ENCODE results near the gene KIF3A. TPM values are rescaled to one million over a fixed set of nuclear protein-coding genes. Genes with fewer than 3 reads are reported as not detected.

The KIF3A gene
- total RNA-seq, 4 donors from 2014 or later, result 2.2 to 7.6 (median 4.6) TPM

- Histone ChIP-seq H3K9me3 (no peaks in the 10 kb centered on the region), H3K27me3 (peaks cover 0 to 58% (median 0%) of the 10 kb centered on the region in 4 donors), H3K36me3 (no peaks in the 10 kb centered on the region), H3K27ac (no peak overlapping the region), H3K4me1 (peaks cover 0 to 19% (median 9%) of the 10 kb centered on the region in 3 donors), H3K4me3 (peak overlapping the region; percentile 33 to 69 (median 48))
- TF ChIP-seq POLR2A (IDR thresholded peaks at IDR 0.05), result no peak
- TF ChIP-seq CTCF (IDR thresholded peaks at IDR 0.05), result no peak
- no peak for DNase-seq
- WGBS, 2 donors, result 27 to 34% methylated on average over 3 of the region's 3 CpGs
- intact Hi-C loops (cut with DNase I), result no loop called here
Observed at GRCh38 chr5:132746592-132746953, 9.2 kb upstream of the KIF3A start.

GRCh38 chr5:132744659-132745058, 7.3 kb upstream of the KIF3A start:
- H3K4me1 ChIP-seq, result peaks cover 0 to 19% (median 9%) of the 10 kb centered on the region in 3 donors
- intact Hi-C loops (cut with DNase I), result no loop called here

GRCh38 chr5:132742626-132743025, 5.3 kb upstream of the KIF3A start:
- no peaks in the 10 kb centered on the region for H3K9me3 ChIP-seq
- no peak overlapping the region for H3K4me3 ChIP-seq
- 88 to 92% methylated on average over 5 of the region's 5 CpGs for WGBS, 2 donors
- H3K36me3 ChIP-seq, result no peaks in the 10 kb centered on the region
- DNase-seq, result no peak
- intact Hi-C loops (cut with DNase I), result no loop called here
- peaks cover 0 to 17% (median 8%) of the 10 kb centered on the region in 3 donors for H3K4me1 ChIP-seq
- no peak overlapping the region for H3K27ac ChIP-seq
- H3K27me3 ChIP-seq, result peaks cover 0 to 58% (median 0%) of the 10 kb centered on the region in 4 donors
- TF ChIP-seq POLR2A (IDR thresholded peaks at IDR 0.05), result no peak
- TF ChIP-seq CTCF (IDR thresholded peaks at IDR 0.05), result no peak

More at GRCh38 chr5:132744659-132745058, 7.3 kb upstream of the KIF3A start:
- no peak for TF ChIP-seq POLR2A (IDR thresholded peaks at IDR 0.05)
- TF ChIP-seq CTCF (IDR thresholded peaks at IDR 0.05), result no peak
- H3K36me3 ChIP-seq, result no peaks in the 10 kb centered on the region
- no peak overlapping the region for H3K27ac ChIP-seq
- DNase-seq, result no peak
- 55 to 87% methylated on average over 2 of the region's 2 CpGs for WGBS, 2 donors
- no peak overlapping the region for H3K4me3 ChIP-seq
- H3K9me3 ChIP-seq, result no peaks in the 10 kb centered on the region
- H3K27me3 ChIP-seq, result peaks cover 0 to 65% (median 0%) of the 10 kb centered on the region in 4 donors

GRCh38 chr5:132742158-132742557, 4.8 kb upstream of the KIF3A start:
- no peak for DNase-seq
- H3K4me3 ChIP-seq, result no peak overlapping the region
- H3K36me3 ChIP-seq, result no peaks in the 10 kb centered on the region
- no peak overlapping the region for H3K27ac ChIP-seq
- H3K4me1 ChIP-seq, result peaks cover 0 to 13% (median 4%) of the 10 kb centered on the region in 3 donors
- 86 to 95% methylated on average over 2 of the region's 2 CpGs for WGBS, 2 donors
- no peaks in the 10 kb centered on the region for H3K9me3 ChIP-seq
- intact Hi-C loops (cut with DNase I), result no loop called here
- TF ChIP-seq CTCF (IDR thresholded peaks at IDR 0.05) (no peak), POLR2A (IDR thresholded peaks at IDR 0.05) (no peak)
- peaks cover 0 to 54% (median 0%) of the 10 kb centered on the region in 4 donors for H3K27me3 ChIP-seq

GRCh38 chr5:132739232-132739631, 1.9 kb upstream of the KIF3A start:
- H3K4me1 ChIP-seq, result peaks cover 0 to 21% (median 5%) of the 10 kb centered on the region in 3 donors
- H3K27me3 ChIP-seq, result peaks cover 0 to 25% (median 0%) of the 10 kb centered on the region in 4 donors
- TF ChIP-seq CTCF (IDR thresholded peaks at IDR 0.05), result no peak
- TF ChIP-seq POLR2A (IDR thresholded peaks at IDR 0.05), result no peak
- H3K9me3 ChIP-seq, result no peaks in the 10 kb centered on the region
- intact Hi-C loops (cut with DNase I), result no loop called here
- H3K36me3 ChIP-seq, result no peaks in the 10 kb centered on the region
- H3K4me3 ChIP-seq, result no peak overlapping the region
- H3K27ac ChIP-seq, result no peak overlapping the region
- no peak for DNase-seq
- WGBS, 2 donors, result 55 to 79% methylated on average over 1 of the region's 1 CpG

All from esophagus squamous epithelium (tissue), 5 donors.